Retinal pigment epithelial cell (primary cell): ENCODE data around the gene SMIM44.
A peak's percentile ranks its signal among the peaks of the same experiment; 100 is the strongest.

Experiments used
- DNase-seq: peaks from one replicate; pipeline ENCODE4 v3.0.0-alpha.2; 2010; ENCODE audit warnings: low read depth
- H3K4me3 ChIP-seq: 2 replicates; pipeline ENCODE4 v1.5.1; 2011; ENCODE audit warnings: mild to moderate bottlenecking, low read length, control low read depth, moderate library complexity
- TF ChIP-seq, protein P1 (sequence below): conservative IDR thresholded peaks from 2 replicates; pipeline ENCODE4 v1.5.1; 2011; ENCODE audit warnings: low read depth, low read length, control low read depth, inconsistent platforms

SMIM44 gene

DNA sequence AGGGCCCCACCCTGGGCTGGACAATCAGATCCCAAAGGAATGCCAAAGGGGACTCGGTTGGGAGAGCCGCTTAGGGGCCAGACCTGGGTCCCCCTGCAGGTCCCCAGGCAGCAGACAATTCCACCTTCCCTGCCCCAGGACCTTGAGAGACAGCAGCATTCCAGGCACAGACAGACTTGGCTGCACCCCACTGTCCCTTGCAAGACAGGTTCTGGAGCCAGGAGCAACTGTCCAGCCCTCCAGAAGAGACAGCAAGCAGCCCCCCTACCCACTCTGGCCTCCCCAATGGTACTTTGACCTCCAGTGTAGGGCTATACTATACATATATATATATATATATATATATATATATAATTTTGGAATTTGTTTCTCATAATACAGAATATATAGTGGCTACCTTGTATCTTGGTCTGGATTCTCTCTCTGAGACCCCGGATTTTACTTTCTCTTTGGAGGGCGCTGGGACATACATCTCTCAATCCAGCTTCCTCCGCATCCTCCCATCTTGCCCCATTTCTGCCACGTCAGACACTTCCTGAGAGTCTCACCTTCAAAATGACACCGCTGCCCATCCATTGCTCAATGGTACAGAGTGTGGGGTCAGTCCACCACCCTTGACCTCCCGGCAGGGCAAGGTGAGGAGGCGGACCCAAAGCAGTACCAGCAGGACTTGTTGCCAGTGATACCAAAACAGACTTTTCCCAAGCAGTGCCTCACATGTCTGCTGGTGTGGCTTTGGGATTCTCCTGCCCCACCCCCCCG, 15.6 kb downstream of the SMIM44 start:
- TF ChIP-seq, protein P1, sequence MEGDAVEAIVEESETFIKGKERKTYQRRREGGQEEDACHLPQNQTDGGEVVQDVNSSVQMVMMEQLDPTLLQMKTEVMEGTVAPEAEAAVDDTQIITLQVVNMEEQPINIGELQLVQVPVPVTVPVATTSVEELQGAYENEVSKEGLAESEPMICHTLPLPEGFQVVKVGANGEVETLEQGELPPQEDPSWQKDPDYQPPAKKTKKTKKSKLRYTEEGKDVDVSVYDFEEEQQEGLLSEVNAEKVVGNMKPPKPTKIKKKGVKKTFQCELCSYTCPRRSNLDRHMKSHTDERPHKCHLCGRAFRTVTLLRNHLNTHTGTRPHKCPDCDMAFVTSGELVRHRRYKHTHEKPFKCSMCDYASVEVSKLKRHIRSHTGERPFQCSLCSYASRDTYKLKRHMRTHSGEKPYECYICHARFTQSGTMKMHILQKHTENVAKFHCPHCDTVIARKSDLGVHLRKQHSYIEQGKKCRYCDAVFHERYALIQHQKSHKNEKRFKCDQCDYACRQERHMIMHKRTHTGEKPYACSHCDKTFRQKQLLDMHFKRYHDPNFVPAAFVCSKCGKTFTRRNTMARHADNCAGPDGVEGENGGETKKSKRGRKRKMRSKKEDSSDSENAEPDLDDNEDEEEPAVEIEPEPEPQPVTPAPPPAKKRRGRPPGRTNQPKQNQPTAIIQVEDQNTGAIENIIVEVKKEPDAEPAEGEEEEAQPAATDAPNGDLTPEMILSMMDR, result no peak
- no peak overlapping the region for H3K4me3 ChIP-seq
- no peak for DNase-seq

DNA sequence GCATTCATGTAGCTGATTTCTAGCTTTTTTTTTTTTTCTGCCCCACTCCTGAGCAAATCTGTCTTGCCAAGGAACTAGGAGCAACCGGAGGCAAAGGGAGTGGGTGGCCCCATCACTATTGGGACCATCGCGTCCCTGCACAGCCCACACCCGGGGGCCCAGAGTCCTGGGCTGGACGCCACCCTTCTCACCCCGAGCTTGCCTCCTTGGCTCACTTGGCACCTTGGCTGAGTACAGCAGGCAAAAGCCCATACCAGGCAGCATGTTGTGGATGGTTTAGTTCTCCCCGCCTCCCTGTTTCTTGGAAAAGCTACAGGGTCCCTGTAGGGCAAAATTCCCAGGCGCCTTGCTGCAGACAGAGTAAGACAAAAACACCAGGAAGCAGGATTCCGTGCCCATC, 16.6 kb downstream of the SMIM44 start:
- no peak overlapping the region for H3K4me3 ChIP-seq
- DNase-seq, result no peak
- TF ChIP-seq, protein P1, result no peak

DNA sequence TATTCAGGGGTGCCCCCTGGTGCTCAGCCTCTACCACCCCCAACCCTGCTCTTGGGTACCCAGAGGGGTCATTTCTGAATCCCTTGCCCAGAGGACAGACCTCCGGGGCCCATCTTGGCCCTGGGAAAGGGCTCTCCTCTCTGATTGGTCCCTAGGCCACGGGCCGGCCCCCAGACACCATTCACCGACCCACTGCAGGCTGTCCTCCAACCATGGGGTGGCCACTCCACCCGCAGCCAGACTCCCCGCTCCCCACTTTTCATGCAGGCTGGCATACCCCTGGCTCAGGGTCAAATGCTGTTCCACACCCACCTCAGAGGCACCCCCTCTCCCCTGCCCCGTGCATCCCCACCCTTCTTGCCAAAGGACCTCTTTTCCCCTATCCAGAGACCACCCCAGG, 17.7 kb downstream of the SMIM44 start:
- DNase-seq, result no peak
- H3K4me3 ChIP-seq, result no peak overlapping the region
- TF ChIP-seq, protein P1, result peak; percentile 10

DNA sequence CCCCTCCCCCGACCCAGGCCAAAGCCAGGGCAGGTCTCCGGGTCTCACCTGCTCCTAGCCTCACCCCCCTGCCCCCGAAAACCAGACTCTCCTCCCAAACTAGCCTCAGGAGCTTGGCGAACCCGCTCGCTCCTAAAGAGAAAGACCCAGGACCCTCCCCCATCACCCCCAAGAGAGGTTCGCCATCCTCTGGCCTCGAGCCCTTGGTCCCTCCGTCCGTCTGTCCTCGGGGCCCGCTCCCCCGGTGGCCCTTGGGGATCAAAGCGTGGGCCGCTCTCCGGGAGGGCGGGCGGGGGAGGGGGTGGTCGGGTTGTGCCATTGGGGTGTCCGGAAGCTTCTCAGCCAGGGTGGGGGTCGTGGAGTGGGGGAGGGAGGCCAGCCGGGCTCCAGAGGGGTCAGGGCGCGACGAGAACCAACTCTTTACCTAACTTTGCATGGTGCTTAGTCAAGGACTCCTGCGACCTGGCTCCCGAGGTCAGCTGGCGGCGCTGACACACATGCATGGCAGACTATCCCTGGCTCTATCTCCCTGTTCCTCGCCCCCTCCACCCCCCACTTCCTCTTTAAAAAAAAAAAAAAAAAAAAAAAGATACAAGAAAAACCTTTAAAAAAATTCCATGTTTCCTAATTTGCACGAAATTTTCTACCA, 18.5 kb downstream of the SMIM44 start:
- H3K4me3 ChIP-seq, result no peak overlapping the region
- TF ChIP-seq, protein P1, result no peak
- DNase-seq, result no peak

DNA sequence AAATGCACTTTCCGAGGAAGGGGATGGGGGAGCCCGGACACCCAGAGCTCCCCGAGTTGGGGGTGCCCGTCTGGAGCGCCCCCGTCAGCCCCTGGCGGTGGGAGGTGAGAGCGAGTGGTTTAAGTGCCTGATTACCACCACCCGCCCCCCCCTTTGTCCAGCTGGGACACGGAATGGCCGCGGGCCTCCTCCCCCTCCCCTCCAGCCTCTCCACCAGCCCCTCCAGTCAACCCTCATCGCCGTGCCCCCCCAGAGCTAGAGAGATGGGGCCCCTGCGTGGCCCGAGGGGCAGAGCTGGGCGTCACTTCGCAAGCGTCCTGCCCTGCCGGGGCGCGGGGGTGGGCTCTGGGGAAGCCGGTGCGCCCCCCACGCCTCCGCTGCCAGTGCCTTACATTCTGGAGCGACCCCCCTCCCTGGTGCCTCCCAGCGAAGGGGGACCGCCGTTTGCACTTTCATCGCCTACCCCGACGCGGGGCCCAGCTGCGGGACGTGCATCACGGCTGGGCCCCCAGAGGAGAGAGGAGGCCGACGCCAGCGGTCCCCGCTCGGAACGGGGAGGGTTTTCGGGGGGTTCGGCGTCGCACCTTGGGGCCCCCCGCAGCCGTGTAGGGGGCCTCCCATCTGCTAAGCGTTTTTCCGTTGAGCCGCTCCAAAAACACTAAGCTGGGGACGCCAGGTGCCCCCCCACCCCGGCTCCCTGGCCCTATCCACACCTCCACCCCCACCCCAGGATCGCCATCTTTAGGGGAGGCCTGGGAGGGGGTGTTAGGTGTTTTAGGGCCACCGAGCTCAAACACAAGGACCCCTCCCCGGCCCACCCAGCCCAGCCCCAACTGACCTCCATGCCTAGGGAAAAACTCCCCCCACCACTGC, 19.3 kb downstream of the SMIM44 start:
- no peak for DNase-seq
- H3K4me3 ChIP-seq, result no peak overlapping the region
- TF ChIP-seq, protein P1, result peak; percentile 29

DNA sequence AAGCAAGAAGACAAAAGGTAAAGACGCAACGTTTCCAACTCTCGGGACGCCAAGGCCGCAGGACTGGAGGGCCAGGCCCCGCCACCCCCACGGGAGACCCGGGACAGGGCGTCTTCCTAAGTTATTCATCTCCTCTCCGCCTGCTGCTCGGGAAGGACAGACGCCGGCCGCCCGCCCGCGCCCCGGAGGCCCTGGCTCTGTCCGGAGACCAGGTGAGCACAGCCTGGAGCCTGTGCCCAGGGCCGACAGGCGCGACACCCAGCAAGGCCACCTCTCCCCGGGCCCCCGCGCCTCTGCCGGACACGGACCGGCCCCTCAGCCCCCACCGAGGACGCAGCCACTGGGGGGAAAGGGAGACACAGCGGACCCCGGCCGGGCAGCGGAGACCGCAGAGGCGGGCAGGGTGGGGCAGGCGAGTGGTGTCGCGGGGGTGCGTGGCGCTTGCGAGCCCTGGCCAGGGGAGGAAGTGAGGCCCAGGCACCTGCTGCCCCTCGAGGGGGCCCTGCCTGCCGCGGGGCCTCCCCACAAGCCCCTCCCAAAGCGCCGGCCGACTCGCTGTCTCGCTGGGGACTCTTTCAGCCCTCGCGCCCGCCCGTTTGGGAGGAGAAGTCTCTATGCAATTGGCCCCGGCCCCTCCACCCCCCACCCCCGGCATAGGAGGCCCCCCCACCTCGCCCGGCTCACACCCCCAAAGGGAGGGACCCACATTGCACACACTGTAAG, 20.1 kb downstream of the SMIM44 start:
- no peak for DNase-seq
- TF ChIP-seq, protein P1, result no peak
- H3K4me3 ChIP-seq, result no peak overlapping the region
